Retina (tissue), 1 donor: ENCODE results near the gene FAM120A.

ENCODE experiments used
- DNase-seq: peaks from one replicate; pipeline ENCODE4 v3.0.0-alpha.2; 2016

Gene FAM120A

DNA sequence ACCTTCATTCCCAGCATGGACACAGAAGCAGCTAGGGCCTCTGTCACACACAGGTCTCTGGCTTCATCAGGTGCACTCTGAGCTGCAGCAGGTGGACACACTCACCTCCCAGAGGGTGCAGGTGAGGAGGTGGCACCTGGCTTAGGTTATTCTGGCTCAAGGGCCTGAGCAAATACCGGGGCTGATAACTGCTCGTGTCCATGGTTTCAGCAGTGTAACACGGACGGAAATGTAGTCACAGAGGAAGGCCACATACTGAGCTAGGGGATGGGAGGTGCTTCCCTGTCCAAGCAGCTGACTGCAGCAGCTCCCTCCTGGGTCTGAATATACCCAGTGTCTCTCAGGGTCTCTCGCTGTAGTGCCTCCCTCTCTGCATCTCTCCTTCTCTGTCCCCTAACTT, 130.6 kb downstream of the FAM120A start:
- no peak for DNase-seq

- no peak for DNase-seq
Measured at GRCh38 chr9:93582550-93582949, 131.1 kb downstream of the FAM120A start.

DNA sequence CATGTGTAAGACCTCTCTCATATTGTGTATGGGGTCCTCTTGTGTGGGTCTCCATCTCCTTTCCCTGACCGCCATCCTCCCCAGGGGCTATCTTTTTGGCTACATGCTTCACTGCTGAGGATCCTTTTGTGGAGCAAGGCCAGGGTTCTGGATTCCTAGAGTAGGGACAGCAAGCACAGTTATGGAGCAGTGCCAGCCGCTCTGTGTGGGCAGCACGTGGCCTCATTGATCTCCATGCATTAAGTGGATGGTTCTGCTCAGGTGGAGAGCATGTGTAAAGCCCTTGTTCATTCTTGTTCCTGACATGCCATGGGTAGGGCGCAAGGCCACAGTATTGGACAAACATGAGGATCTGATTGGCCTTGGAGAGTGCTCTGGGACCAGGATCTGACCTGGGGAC, 133.8 kb downstream of the FAM120A start:
- no peak for DNase-seq

GRCh38 chr9:93585695-93586094, 134.2 kb downstream of the FAM120A start:
- DNase-seq: no peak

DNA sequence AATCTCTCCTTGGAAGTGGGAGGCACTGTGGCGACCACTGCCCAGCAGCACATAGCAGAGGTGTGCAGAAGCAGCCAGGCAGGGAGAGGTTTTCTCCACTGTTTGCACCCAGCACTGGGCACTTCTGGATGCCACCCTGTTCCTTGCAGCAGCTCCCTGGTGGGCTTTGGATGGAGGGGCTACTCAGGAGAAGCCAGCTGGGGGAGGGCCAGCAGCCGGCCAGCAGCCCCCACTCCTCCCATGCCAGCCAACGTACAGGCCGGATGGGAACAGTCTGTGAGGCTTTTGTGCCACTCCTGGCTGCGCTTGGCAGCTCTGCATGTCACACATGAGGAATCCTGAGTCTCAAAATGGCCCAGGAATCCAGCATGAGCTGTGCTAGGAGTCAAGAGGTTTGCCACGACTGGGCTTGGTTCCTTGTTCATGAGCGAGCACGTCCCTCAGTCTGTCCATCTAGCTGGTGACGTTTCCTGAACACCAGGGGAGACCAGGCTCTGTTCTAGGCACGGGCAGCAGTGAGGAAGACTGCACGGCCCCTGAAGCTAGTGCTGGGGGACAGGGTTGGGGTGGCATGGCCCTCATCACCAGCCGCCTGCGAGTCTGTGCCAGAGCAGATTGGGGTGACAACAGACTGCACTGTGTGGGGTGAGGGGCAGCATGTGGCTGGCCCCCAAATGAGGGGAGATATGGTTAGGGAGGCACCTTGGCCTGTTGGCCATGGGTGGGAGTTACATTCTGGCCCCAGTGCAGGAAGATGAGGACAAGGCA, 135.0 kb downstream of the FAM120A start:
- no peak for DNase-seq

DNA sequence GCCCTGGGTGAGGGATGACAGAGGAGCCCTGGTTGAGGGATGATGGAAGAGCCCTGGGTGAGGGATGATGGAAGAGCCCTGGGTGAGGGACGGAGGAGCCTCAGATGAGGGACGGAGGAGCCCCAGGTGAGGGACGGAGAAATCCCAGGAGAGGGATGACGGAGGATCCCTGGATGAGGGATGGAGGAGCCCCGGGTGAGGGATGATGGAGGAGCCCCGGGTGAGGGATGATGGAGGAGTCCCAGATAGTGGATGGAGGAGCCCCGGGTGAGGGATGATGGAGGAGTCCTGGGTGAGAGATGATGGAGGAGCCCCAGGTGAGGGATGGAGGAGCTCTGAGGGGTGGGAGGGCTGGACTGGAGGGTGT, 135.8 kb downstream of the FAM120A start:
- DNase-seq: no peak

DNA sequence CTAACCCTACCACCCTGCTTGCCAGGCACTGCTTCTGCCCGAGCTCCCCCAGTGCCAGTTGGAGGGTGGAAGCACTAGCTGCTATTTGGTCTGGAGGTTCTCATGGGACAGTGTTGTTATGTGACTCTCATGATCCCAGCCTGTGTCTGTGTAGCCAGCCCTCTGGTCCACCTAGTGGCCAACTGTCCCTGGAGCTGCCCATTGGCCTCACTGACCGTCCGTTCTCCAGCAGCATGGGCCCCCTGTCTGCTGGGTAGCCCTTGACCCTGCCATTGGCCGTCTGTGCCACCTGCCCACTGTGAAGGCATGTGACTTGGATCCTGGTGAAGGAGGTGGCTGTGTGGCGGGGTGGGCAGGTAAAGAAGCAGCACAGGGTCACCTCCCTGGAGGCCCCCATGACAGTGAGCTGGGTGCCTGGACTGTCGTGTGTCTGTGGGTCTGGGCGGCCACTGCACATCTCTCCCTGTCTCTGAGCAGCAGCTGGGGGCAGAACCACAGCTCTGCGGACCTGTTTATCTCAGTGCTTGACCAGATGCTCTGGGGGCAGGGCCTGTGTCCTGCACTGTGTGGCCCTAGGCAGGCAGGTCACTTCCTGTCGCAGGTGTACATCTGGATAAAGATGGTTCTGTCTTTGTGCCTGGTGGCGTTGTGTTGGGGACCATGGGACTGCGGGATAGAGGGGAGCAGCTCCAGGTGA, 136.3 kb downstream of the FAM120A start:
- DNase-seq: no peak

GRCh38 chr9:93588641-93589609, 137.4 kb downstream of the FAM120A start:
- DNase-seq: no peak

- no peak for DNase-seq
Measured at GRCh38 chr9:93589688-93590087, 138.2 kb downstream of the FAM120A start.

- no peak for DNase-seq
Measured at GRCh38 chr9:93590609-93591234, 139.2 kb downstream of the FAM120A start.

GRCh38 chr9:93591301-93592007, 140.0 kb downstream of the FAM120A start:
- DNase-seq: no peak

GRCh38 chr9:93592008-93592642, 140.6 kb downstream of the FAM120A start:
- DNase-seq: no peak

- DNase-seq: no peak
Measured at GRCh38 chr9:93592643-93593021, 141.1 kb downstream of the FAM120A start.

DNA sequence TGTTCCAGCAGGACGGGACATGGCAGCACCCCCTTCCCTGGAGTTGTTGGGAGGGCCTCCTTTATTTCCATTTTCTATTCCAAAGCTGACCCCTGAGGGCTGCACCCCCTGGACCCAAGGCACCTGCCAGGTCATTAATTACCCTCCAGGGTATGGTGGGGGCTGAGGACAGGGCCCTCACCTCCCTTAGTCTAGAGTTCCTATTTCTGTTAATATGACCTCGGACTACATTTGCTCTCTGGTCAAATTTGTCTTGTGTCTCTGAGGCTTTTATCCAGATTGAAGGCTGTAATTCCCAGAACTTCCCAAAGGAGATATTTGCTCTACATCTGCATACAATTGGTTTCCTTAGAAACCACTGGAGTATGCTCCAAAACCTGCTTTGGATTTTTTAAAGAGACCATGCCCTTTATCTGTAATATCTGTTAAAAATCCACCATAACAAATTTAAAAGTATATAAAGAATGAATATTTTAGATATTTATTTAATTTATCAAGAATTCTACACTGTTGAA, 141.7 kb downstream of the FAM120A start:
- DNase-seq: no peak

DNA sequence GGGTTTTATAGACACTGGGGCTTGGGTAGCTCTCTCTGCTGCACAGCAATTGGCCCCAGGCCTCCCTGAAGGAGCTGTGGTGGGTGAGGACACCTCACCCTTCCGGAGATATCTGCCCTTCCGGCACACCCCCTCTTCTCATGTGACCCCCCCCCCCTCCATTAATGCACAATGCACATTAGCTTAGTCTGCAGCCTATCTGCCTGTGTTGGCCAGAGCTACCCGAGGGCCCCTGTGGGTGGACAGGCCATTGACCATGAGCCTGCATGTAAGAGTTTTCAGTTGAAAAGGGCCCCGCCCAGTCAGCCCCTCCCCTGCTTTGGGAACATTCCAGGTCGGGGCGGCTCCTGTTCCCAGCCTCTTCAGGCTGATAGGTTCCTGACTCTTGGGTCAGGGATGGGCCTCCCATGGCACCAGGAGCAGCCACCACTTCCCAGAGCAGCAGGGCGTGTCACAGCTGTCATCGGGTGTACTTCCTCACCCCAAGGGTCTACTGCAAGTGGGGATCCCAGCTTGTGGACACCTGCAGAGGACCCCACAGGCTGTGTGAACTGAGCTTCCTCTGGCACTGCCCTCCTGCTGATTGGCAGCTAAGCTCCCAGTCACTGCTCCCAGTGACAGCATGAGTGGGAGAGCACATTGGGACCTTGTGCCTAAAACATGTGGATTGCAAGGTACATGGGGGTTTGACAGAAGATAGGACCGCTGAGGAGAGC, 142.7 kb downstream of the FAM120A start:
- no peak for DNase-seq

GRCh38 chr9:93595461-93595860, 144.0 kb downstream of the FAM120A start:
- no peak for DNase-seq

- no peak for DNase-seq
Measured at GRCh38 chr9:93595861-93596365, 144.4 kb downstream of the FAM120A start.

GRCh38 chr9:93596399-93596798, 144.9 kb downstream of the FAM120A start:
- DNase-seq: no peak

GRCh38 chr9:93597142-93597706, 145.7 kb downstream of the FAM120A start:
- no peak for DNase-seq
